GM12801 (cell line): ENCODE data around the gene XPR1.

Experiments
- CTCF ChIP-seq: IDR thresholded peaks from one replicate; pipeline ENCODE4 v1.5.1; 2011; ENCODE audit warnings: control low read depth; ENCODE audit not compliant: insufficient read length; ENCODE audit errors: extremely low read depth

Gene XPR1

GRCh38 chr1:180720753-180721152 lies 88.9 kb downstream of the XPR1 start:
- TF ChIP-seq CTCF = no peak

GRCh38 chr1:180722586-180722985 lies 90.8 kb downstream of the XPR1 start:
- no peak for TF ChIP-seq CTCF

- no peak for TF ChIP-seq CTCF
Measured at GRCh38 chr1:180724055-180724454, 92.2 kb downstream of the XPR1 start.

- no peak for TF ChIP-seq CTCF
Measured at GRCh38 chr1:180728472-180729106, 96.8 kb downstream of the XPR1 start.

GRCh38 chr1:180731131-180731530 lies 99.3 kb downstream of the XPR1 start:
- TF ChIP-seq CTCF = no peak

GRCh38 chr1:180732866-180733265 lies 101.0 kb downstream of the XPR1 start:
- TF ChIP-seq CTCF = no peak

- no peak for TF ChIP-seq CTCF
Measured at GRCh38 chr1:180734366-180734765, 102.5 kb downstream of the XPR1 start.
